HG02970 (cell line): ENCODE measurements around the gene QRICH1.
A peak's percentile ranks its signal among the peaks of the same experiment; 100 is the strongest.

Experiments
- ATAC-seq: cut with Tn5 transposase; IDR thresholded peaks from one replicate; pipeline ENCODE4 v1.9.1; 2021; ENCODE audit warnings: mild to moderate bottlenecking, moderate library complexity, moderate number of reproducible peaks; ENCODE audit not compliant: unreplicated experiment, low FRiP score

Gene QRICH1

GRCh38 chr3:49093853-49094767 is at the start of gene QRICH1:
QRICH1 (minus strand) TSS chr3:49094071; CDS start chr3:49077017, 17,054 bp downstream.
- peak; percentile 79 for ATAC-seq

GRCh38 chr3:49140080-49140479 is 46.2 kb upstream of the QRICH1 start:
- no peak for ATAC-seq

GRCh38 chr3:49135499-49135898 is 41.6 kb upstream of the QRICH1 start:
- ATAC-seq = no peak

- ATAC-seq = no peak
Observed at GRCh38 chr3:49134471-49135265, 40.8 kb upstream of the QRICH1 start.

GRCh38 chr3:49133226-49133951 is 39.5 kb upstream of the QRICH1 start:
- ATAC-seq = no peak

- no peak for ATAC-seq
Observed at GRCh38 chr3:49132437-49133225, 38.8 kb upstream of the QRICH1 start, which contains the start of gene LAMB2. LAMB2 (minus strand) TSS chr3:49133050; CDS start chr3:49132867, 183 bp downstream.

GRCh38 chr3:49132073-49132436 is 38.2 kb upstream of the QRICH1 start:
- no peak for ATAC-seq

GRCh38 chr3:49131576-49131975 is 37.7 kb upstream of the QRICH1 start:
- ATAC-seq = no peak

- no peak for ATAC-seq
Observed at GRCh38 chr3:49131040-49131439, 37.2 kb upstream of the QRICH1 start.

- ATAC-seq = no peak
Observed at GRCh38 chr3:49124991-49125670, 31.3 kb upstream of the QRICH1 start.

- ATAC-seq = no peak
Observed at GRCh38 chr3:49124203-49124602, 30.3 kb upstream of the QRICH1 start.

GRCh38 chr3:49123687-49124086 is 29.8 kb upstream of the QRICH1 start:
- no peak for ATAC-seq

GRCh38 chr3:49122886-49123545 is 29.1 kb upstream of the QRICH1 start:
- no peak for ATAC-seq

GRCh38 chr3:49122451-49122850 is 28.6 kb upstream of the QRICH1 start:
- ATAC-seq = no peak

GRCh38 chr3:49122022-49122421 is 28.2 kb upstream of the QRICH1 start:
- ATAC-seq = no peak

- ATAC-seq = no peak
Observed at GRCh38 chr3:49121132-49121736, 27.4 kb upstream of the QRICH1 start.

GRCh38 chr3:49120438-49121131 is 26.7 kb upstream of the QRICH1 start, which contains the start of gene USP19:
USP19 (minus strand) TSS chr3:49120823; CDS start chr3:49119145, 1,678 bp downstream.
- peak; percentile 65 for ATAC-seq

GRCh38 chr3:49120096-49120437 is 26.2 kb upstream of the QRICH1 start:
- peak; percentile 7 for ATAC-seq
